Activated CD8-positive, alpha-beta T cell treated with anti-CD3 and anti-CD28 coated beads for 36 hours (primary cell): ENCODE data around the gene KCNH2. TPM values are rescaled to one million over a fixed set of nuclear protein-coding genes. Genes with fewer than 3 reads are reported as not detected.
A peak's percentile ranks its signal among the peaks of the same experiment; 100 is the strongest.

Experiments used
- ATAC-seq: fragments of 200-7000 bp; cut with Tn5 transposase; one replicate; pipeline ENCODE4 v1.10.0; 2021; ENCODE audit warnings: mild to moderate bottlenecking, moderate library complexity
- CTCF ChIA-PET: fragments of 350-600 bp; sonication (Branson Sonifier 250); formaldehyde crosslinking; loops from one replicate; lab custom pipeline; 2021; ENCODE audit warnings: antibody characterized with exemption; lab: Charles Lee
- POLR2A ChIA-PET: fragments of 350-600 bp; sonication (Branson Sonifier 250); formaldehyde crosslinking; loops from one replicate; lab custom pipeline; 2021; ENCODE audit warnings: antibody characterized with exemption; lab: Charles Lee
- DNase-seq: peaks from one replicate; pipeline ENCODE4 v3.0.0-alpha.2; 2020
- H3K27ac Mint-ChIP-seq: one replicate; pipeline ENCODE4 v1.8.0; 2021; ENCODE audit warnings: mild to moderate bottlenecking, mixed read lengths
- H3K27me3 Mint-ChIP-seq: one replicate; pipeline ENCODE4 v1.8.0; 2021; ENCODE audit warnings: mixed read lengths
- H3K36me3 Mint-ChIP-seq: one replicate; pipeline ENCODE4 v1.8.0; 2021; ENCODE audit warnings: low read depth, mixed read lengths
- H3K4me1 Mint-ChIP-seq: one replicate; pipeline ENCODE4 v1.8.0; 2021; ENCODE audit warnings: low read depth, mixed read lengths
- H3K4me3 Mint-ChIP-seq: one replicate; pipeline ENCODE4 v1.8.0; 2021; ENCODE audit warnings: mild to moderate bottlenecking, moderate library complexity, mixed read lengths
- H3K9me3 Mint-ChIP-seq: one replicate; pipeline ENCODE4 v1.8.0; 2021; ENCODE audit warnings: mixed read lengths
- intact Hi-C: fragments of 100-400 bp; cut with micrococcal nuclease; formaldehyde crosslinking; loops from one replicate; pipeline ENCODE4 v1.10.0; 2022
- total RNA-seq, 2 experiments: library from RNA; stranded (reverse); gene quantifications; one replicate each; pipeline ENCODE4 v1.2.3, GENCODE V29; 2021
- TF ChIP-seq, protein P1 (sequence below): fragments of 200-600 bp; IDR thresholded peaks from one replicate; pipeline ENCODE4 v1.8.0; 2022; ENCODE audit warnings: antibody characterized with exemption, mild to moderate bottlenecking

Gene KCNH2
- total RNA-seq, 2 experiments from 2014 or later = 0.23 to 0.29 TPM

- TF ChIP-seq, protein P1, sequence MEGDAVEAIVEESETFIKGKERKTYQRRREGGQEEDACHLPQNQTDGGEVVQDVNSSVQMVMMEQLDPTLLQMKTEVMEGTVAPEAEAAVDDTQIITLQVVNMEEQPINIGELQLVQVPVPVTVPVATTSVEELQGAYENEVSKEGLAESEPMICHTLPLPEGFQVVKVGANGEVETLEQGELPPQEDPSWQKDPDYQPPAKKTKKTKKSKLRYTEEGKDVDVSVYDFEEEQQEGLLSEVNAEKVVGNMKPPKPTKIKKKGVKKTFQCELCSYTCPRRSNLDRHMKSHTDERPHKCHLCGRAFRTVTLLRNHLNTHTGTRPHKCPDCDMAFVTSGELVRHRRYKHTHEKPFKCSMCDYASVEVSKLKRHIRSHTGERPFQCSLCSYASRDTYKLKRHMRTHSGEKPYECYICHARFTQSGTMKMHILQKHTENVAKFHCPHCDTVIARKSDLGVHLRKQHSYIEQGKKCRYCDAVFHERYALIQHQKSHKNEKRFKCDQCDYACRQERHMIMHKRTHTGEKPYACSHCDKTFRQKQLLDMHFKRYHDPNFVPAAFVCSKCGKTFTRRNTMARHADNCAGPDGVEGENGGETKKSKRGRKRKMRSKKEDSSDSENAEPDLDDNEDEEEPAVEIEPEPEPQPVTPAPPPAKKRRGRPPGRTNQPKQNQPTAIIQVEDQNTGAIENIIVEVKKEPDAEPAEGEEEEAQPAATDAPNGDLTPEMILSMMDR = no peak
- POLR2A ChIA-PET = interaction anchor here (0.5 kb wide), 1 partner anchor 344 kb away, joined by 3 read pairs; no protein-coding TSS in a partner anchor
- Mint-ChIP-seq H3K9me3 (no peaks in the 10 kb centered on the region), H3K27ac (no peak overlapping the region), H3K4me1 (peaks cover 16% of the 10 kb centered on the region), H3K27me3 (peaks cover 52% of the 10 kb centered on the region), H3K36me3 (no peaks in the 10 kb centered on the region), H3K4me3 (no peak overlapping the region)
- CTCF ChIA-PET = interaction anchor here (0.6 to 1.8 kb wide), 5 partner anchors 9 to 83 kb away, joined by 3 to 9 read pairs (median 3); no protein-coding TSS in a partner anchor
- ATAC-seq (no peak), DNase-seq (no peak)
- intact Hi-C loops = no loop called here
These were observed 75.8 kb downstream of the KCNH2 start for GRCh38 chr7:150902078-150903033.

- Mint-ChIP-seq H3K4me1 (peaks cover 18% of the 10 kb centered on the region), H3K27ac (no peak overlapping the region), H3K4me3 (no peak overlapping the region), H3K36me3 (no peaks in the 10 kb centered on the region), H3K9me3 (no peaks in the 10 kb centered on the region), H3K27me3 (peaks cover 59% of the 10 kb centered on the region)
- intact Hi-C loops = no loop called here
- TF ChIP-seq, protein P1 = no peak
- DNase-seq (no peak), ATAC-seq (no peak)
- POLR2A ChIA-PET = no interaction called here
- CTCF ChIA-PET = interaction anchor here (0.7 to 1.8 kb wide), 4 partner anchors 8 to 93 kb away, joined by 3 to 9 read pairs (median 4); no protein-coding TSS in a partner anchor
These were observed 76.7 kb downstream of the KCNH2 start for GRCh38 chr7:150901160-150902035.

GRCh38 chr7:150900675-150901074 lies 77.4 kb downstream of the KCNH2 start:
- CTCF ChIA-PET = interaction anchor here (1.1 to 1.8 kb wide), 3 partner anchors 62 to 94 kb away, joined by 3 to 9 read pairs (median 5); no protein-coding TSS in a partner anchor
- Mint-ChIP-seq H3K36me3 (no peaks in the 10 kb centered on the region), H3K4me1 (peaks cover 18% of the 10 kb centered on the region), H3K27me3 (peaks cover 62% of the 10 kb centered on the region), H3K4me3 (no peak overlapping the region), H3K9me3 (no peaks in the 10 kb centered on the region), H3K27ac (no peak overlapping the region)
- intact Hi-C loops = no loop called here
- ATAC-seq (no peak), DNase-seq (no peak)
- TF ChIP-seq, protein P1 = no peak
- POLR2A ChIA-PET = no interaction called here

GRCh38 chr7:150898475-150899011 lies 79.6 kb downstream of the KCNH2 start:
- POLR2A ChIA-PET = interaction anchor here (0.8 to 1.1 kb wide), 3 partner anchors 20 to 79 kb away, joined by 3 to 4 read pairs (median 4); no protein-coding TSS in a partner anchor

More at GRCh38 chr7:150898475-150899011, 79.6 kb downstream of the KCNH2 start:
- TF ChIP-seq, protein P1 = peak; percentile 98
- Mint-ChIP-seq H3K4me3 (no peak overlapping the region), H3K9me3 (no peaks in the 10 kb centered on the region), H3K4me1 (peaks cover 14% of the 10 kb centered on the region), H3K27ac (no peak overlapping the region), H3K27me3 (peaks cover 58% of the 10 kb centered on the region), H3K36me3 (no peaks in the 10 kb centered on the region)
- intact Hi-C loops = loop anchor here (2.0 to 5.0 kb wide), 2 partner anchors 39 to 90 kb away; no protein-coding TSS in a partner anchor
- DNase-seq (peak; percentile 85), ATAC-seq (peak; percentile 89)
- CTCF ChIA-PET = interaction anchor here (0.6 to 3.0 kb wide), 60 partner anchors 8 to 540 kb away, joined by 3 to 48 read pairs (median 5); partner anchors contain the start of genes AOC1 and NOS3
